ENCODE results near the gene CCDC88C.

The CCDC88C gene

DNA sequence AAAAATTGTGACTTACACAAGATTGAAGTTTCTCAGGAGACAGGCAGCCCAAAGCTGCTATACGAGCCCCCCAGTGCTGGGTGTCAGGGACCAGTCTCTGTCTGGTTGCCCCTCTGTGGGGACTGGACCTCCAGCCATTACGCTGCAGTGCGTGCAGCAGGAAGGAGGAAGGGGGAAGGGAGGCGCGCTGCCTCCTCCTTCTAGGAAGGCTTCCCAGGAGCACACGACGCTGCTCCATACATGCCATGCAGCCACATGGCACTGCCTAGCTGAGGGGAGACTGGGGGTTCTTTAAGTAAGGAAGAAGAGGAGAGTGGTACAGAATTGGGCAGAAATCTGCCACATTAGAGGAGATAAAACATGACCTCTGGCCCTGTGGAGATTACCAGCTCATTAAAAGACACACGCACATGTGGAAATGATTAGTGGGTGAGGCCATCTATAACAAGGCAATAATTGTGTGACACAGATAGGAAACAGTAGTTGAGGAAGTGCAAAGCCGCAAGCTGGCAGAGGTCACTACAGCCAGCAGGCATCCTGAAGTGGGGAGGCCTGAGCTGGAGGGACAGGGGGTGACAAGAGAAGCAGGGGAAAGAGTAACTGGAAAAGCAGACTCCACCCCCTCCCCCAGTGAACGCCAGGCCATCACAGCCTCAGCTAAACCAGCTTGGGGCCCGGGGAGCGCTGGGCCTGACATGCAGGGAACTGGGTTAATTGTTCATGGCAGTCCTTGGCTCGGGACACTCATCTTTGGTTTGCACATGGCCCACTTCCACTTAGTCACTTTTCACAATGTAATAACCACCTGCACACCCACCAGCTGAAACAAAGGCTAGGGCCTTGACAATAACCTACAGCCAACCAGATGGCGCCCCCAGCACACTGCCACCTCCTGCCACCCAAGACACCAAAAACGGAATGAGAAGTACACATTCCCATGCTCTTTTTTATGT, 39.6 kb downstream of the CCDC88C start:
- DNase-seq, result no peak

DNA sequence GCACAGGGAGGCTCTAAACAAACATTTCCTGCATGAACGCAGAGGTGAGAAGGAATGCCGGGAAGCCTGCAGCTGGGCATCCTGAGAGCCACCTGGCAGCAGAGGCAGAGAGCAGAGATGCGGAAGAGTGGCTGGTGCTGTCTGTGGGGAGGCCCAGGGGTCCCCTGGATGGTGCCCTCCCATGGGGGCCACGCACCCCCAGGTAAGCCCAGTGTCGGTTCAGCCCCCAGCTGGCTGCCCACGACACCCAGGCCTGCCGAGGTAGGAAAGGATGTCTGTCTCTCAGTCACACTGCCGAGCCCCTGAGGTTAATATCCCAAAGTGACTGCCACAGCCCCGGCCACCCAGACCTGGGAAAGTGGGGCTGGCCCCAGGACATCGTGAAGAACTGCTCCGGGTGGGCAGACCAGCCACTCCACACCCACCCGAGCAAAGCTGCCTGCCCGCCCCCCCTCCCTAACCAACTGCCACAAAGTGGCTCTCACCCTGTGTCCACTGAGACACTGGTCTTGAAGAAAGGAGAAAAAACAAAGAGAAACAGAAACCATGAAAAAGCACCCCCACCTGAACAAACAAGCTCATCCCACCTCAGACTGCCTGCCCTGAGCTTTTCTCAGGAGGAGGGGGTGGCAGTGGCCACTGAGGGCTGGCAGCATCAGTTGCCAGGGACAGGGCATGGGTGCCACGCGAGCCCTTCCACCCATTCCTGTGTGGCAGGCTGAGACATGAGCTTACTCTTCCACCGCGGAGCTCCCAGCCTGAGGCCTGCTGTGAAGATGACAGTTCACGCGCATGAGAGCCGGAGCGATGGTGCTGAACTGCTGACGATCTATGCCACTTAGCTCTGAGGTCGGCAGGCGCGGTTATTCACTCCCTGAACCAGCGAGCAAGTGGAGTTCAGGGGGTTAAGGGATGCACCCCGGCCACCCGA, 40.8 kb downstream of the CCDC88C start:
- DNase-seq, result no peak

DNA sequence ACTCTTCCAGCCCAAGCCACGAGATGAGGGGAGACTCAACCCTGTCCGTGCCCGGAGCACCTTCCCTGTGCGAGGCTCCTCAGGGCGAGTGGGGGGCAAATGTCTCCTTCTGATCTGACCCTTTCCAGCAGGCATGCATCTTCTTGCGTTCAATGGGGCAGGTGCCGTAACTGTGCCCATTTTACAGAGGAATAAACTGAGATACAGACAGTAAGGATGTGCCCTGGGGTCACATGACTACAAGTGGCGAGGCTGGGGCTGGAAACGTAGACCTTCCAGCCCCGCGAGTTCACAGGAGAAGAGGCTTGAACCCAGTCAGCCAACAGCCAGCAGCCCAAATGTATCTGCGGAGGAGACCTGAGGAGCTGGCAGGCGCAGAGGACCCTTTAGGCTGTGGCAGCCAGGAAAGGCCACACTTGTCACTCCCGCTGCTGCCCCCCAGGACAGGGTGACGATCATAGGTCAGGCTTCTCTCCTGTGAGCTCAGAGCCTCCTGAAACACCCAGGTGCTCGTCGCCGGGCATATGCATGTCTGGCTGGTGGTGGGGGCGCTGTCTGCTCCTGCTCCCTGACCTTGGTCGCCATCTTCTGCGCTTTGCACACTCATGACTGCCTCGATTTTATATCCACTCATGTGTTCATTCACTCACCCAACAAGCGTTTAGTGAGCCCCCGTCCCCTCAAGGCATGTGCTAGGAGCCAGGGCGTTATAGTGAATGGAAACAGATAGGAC, 41.7 kb downstream of the CCDC88C start:
- DNase-seq, result no peak

DNA sequence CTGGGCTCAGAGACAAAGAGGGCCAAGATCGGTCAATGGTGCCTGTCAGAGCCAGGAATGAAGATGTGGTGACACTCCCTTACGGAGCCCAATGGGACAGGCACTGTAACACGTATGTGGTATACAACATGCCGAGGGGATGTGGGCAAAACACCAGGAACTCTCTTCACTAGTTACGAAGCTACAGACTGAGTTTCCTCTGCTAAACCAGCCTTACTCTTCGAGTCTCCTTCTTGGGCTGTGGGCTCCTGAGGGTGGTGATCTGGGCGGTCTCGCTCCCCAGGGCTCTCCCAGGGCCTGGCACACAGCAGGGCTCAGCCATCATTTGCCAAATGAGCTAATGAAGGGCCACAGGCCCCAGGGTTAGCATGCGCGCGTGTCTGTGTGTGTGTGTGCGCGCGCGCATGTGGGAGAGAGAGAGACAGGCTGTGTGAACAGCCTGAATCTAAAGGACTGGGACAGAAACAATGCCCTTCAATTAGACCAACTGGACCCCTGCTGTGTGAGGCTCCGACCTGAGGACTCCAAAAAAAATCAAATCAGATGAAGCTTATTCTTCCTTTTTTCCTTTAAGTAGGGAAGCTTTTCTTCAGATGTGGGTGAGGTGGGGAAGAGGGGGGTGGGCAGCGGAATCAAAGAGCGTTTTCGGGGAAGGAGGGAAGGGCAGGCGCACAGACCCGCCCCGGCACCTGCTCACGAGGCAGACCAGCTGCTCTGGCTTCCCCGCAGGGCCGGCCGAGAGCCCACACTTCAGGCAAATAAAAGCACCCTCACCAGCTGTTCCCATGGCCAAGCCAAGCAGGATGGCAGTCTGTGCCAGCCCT, 42.5 kb downstream of the CCDC88C start:
- DNase-seq, result peak in 1 of 2 donors; percentile 46

DNA sequence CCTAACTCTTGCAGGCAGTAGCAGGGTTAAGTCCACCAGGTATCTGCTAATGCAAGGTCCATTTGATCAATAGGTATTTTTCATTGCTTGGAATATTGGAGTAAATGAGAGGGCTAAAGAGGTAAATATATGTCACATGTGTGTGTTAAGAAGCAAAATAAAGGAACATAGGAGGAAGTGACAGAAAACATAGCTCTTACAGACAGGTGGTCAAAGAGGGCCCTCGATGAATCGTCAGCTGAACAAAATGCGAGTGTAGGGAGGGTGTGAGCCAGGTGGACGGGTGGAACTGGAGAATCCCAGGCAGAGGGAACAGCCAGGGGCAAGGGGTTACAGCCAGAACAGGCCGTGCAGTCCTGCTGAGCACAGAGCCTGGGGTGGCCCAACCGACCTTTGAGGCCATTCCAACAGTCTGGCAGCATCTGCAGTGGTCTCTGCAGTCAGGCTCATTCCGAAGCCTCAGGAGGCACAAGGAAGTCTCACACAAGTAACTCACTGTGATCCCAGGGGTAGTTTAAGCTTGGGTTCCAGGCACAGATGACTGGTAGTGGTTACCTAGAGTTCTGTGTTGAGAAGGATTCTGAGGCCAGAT, 43.2 kb downstream of the CCDC88C start:
- no peak for DNase-seq

DNA sequence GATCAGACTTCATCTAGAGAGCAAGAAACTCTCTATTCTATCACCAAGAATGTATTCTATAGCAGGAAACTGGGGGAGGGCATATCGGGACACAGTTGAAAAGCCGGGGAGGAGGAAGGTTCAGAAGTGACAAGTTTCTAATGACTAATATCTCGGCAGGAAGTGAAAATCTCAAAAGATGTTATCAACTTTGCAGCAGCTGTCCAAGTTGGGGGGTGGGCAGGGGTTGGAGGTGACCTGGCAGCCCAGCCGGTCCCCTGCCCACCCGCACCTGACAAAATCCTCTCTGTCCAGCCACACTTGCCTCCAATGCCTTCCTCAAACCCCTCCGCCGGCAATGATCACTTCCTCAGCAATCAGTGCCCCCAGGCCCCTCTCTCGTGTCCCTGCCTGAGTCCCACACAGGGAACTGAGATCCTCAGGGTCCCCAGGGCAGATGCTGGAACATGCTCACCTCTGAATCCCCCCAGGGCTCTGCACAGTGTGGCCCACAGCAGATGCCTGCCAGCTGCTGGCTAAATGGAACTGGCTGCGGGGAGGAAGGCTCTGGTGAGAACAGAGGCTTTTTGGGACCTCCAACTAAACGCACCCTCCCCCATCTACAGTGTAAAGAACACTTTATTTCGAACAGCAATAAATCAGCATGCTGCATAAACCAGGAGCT, 43.9 kb downstream of the CCDC88C start:
- peak; percentile 49 to 58 for DNase-seq

DNA sequence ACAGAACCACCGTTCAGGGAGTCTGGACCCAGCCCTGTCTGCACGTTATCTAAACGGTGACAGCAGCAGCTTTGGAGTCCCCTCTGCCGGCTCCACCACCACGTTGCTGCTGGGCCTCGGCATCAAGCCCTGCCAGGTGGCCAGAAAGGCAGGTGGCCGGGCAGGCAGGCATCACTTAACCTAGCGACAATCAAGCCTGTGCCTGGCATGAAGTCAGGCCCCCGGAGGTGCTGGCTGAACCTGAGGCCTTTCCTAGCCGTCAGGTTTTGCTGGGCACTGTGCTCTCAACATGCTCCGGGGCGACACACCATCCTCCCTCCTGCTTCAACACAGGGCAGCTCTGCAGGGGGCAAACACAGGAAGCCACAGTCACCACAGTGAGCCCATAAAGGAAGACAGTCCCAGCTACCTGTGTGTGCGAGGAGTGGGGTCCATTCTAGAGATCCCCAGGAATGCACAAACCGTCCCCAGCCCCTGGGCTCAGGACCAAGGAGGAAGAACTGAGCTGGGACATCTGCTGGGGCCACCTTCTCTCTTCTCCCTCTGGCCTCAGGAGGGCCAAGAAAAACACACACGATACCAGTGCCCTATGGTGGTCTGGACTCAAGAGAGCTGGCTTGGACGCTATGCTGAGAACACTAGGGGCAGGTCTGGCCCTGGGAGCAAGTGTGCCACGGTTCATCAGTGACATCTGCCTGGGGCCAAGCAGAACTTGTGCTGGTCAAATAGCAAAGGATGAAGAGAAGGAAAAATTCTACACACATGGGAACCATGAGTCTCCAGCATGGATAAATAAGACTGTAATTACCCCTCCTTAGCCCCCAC, 44.7 kb downstream of the CCDC88C start:
- DNase-seq, result peak in 1 of 2 donors; percentile 61

DNA sequence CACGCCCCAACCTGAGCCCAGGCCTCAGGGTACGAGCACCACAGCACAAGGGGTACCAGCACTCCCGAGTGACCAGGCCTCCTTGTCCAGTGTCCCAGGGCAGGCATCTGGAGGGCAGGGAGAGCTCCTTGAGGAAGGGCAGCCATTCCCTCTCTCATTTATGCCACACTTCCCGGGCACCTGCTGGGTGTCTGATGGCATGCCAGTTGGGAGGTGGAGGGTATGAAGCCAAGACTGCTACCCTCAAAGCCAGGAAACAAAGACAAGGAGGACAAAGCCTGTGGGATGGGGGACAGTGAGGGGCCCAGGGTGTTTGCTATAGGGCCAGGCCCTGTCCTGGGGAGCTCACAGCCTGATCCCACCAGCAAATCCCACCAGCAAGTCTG, 45.6 kb downstream of the CCDC88C start:
- DNase-seq, result no peak

DNA sequence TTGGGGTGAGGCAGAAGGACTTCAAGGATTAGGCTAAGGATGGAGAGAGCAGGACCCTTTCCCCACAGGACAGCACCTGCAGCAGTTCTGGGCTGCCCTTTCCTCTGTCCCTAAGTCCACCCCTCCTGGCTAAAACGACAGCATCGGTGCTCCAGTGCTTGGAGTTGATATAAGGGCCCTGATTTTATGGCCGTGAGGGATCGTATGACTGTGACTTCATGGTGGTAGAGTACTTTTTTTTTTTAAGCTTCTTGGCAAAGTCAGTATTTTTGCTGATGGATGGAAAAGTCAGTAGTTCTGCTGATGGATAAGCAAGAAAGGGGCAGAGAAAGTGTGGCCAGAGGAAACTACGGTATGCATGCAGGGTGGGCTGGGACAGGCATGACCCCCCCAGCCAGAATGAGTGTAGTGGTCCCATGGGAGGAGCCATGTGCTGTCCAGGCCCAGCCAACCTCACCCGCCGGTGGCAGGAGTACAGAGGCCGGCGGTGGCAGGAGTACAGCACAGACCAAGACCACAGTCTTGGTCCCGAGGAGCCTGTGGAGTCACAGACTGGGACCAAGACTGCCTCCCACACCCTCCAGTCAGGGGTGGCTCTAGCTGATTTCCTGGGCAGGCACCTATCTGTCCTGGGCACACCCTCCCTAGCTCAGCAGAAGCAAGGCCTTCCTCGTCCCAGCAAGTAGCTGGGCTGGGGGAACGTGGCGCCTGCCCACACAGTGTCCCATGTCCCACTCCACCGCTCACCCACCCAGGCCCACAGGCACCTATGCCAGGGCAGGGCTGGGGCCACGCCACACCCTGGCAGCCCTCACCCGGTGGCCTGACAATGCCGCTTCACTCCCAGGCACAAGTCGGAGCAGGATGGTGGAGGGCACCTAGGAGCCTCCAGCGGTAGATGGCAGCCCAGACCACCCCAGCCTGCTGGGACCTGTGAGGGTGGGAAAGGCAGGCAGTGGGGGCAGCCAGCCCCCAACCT, 46.3 kb downstream of the CCDC88C start:
- DNase-seq, result no peak

DNA sequence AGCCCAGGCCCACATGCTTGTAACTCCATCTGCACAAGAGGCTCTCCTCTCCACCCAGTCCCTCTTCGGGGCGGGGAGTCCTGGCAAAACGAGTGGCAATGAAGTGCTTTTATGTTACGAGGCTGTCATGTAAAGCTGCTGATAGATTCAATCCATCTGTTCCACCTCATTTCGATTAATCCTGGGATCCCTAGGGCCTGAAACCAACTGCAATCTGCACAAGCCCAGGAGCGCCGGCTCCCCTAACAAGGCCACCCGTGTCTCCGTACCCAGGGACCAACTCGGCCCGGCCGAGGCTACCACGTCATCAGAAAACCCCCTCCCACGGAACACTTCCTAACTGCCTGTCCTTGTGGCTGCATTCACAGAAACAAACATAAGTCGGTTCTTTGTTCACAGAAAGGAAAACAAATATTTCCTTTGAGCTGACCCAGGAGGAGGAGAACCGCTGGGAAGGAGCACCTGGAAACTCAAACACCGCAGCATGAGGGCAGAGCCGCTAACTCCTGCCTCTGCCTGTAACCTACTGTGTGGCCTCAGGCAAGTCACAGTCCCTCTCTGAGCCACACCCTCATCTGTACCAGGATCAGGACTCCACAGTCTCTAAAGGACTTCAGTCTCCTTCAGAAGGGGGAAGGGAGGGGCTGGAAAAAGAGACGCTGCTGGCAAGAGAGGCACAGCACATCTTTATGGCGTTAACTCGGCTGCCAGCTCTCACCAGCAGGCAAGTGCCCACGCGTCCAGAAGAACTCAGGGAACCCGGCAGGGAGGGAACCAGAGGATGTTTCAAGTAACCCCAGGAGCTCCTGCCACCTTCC, 47.8 kb downstream of the CCDC88C start:
- peak in 1 of 2 donors; percentile 61 for DNase-seq

DNA sequence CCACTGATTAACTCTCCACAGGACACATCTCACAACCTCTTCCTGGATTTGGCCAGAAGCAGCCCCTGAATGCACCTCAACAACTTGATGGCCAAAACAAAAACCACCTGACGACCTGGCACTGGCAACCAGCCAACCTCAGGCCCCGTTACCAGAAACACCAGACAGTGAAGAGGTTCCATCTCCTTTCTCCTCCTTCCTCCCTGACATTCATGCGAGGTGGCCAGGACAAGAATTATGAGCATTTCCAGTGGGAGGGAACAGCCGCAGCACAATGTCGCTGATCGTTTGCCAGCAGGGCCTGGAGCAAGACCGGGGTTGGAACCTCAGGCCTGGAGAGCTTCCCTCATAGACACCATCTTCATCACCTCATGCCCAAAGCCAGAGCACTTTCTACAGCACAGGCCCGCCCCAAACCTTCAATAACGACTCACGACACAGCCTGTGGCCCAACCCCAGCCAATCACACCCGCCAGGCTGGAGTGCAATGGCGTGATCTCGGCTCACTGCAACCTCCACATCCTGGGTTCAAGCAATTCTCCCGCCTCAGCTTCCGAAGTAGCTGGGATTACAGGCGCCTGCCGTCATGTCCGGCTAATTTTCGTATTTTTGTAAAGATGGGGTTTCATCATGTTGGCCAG, 48.7 kb downstream of the CCDC88C start:
- no peak for DNase-seq

DNA sequence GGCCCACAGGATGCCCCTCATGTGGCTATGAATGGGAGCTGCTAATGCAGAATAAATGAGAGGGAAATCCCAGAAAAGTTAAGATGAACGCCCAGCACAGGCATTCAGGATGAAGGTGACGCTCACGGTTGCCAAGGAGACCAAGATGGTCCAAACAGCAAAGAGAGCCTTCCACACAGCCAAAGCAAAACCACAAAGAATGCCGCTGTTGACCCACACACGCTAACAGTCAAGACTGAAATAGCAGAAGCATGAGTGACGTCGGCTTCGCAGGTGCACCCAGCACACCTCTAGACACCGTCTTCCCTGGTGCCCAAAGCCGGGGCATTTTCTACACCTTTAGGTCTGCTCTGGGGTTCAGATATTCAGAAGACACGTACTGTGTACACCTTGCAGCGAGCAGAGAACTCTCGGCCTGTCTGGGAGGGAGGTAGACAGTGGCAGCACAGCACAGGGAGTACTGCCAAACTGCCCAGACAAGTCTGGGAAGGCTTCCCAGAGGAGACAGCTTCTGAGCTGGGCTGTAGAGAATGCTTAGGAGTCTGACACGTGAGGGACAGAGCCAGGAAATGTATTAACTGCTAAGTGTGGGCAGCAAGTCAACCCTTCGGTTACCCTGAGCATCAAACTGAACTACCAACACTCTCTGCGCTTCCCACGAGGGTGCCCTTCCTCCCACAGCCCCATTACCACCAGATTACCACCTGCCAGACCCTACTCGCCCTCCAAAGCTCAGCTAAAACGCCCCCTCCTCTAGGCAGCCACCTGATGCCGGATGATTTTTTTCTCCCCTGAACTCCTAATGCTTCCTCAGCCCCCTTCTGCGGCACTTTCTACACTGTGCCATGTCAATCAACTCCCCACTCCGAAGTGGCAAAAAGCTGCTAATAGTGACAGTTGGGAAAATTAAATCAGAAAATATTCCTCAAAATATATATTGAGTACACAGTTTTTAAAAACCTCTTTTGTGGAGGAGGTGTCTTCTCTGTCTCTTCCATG, 50.1 kb downstream of the CCDC88C start:
- peak; percentile 87 to 91 for DNase-seq

DNA sequence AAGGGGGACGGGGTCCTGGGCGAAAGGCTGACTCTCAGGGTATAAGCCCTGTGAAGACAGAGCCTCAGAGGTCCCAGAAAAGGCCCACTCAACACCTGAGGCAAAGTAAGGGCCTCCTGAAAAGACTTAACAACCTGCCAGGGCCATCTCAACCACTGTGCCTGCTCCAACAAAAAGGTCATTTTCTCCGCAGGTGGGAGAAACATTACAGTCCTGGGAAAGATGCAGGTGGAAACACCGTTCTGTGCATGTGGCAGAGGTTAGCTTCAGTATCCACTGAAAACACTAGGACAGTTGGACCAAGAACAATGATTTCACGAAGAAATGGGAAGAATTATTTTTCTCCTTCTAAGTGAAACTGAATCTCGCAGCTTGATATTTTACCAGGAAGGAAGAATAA, 50.9 kb downstream of the CCDC88C start:
- no peak for DNase-seq

DNA sequence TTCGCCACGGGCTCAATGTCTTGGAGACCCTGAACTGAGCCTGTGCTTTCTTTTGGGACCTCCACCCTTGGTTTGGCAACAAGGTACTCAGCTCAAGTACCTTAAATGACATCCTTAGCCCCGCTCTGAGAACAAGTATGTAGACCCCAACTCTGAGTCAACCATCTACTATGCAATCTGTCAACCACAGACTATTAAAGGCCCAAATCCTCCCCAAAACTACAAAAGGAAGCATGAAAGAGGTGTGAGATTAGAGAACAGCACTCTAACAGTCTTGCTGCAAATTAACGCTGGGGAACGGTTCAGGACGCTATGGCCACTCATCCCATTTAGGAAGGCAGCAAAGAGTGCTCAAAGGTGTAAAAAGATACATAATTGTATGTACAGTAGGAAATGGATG, 52.1 kb downstream of the CCDC88C start:
- DNase-seq, result no peak

DNA sequence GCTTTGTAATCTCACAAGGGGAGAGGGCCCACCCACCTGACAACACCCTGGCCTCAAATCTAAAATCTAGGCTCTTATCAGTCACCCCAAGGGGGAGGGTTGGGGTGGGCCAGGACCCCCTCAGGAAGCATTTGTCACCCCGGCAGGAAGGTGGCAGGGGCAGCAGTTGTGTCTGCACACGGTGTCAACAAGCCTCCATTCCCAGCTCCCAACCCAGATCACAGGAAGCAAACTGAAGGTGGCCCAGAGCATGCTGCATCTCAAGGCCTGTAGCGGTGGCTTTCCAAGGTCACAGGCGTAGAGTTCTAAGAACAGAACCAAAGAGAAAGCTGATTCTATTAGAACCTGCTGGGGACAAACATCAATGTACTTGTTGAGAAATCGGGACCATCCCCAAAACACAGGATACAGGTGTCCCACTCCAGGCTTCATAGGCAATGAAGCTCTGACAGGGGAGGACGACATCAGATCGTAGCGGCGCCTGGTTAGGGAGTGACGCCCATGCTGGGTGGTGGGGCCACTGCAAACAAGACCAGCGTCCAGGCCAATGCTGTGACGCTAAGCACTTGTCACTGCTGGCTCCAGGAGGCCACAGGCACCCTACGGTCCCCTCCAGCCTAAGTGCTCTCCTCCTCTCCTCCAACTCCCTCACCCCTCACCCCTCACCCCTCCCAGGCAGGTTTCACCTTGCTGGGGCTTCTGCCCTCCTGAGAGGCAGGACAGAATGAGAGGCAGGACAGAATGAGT, 52.9 kb downstream of the CCDC88C start:
- DNase-seq, result no peak

All from CD4-positive, alpha-beta T cell treated with Interleukin-1 beta for 1 hour (primary cell).